ENCODE results near the gene PKD1. TPM values are rescaled to one million over a fixed set of nuclear protein-coding genes. Genes with fewer than 3 reads are reported as not detected.

Gene PKD1
- total and polyA plus RNA-seq, 2 of the 13 experiments (the other 11 are each of a cell fraction or from before 2014, with no cell fraction given): 22.1 to 23.0 TPM

GRCh38 chr16:2081201-2082084 is 54.3 kb downstream of the PKD1 start:
- Histone ChIP-seq H3K4me3 (replicated peaks in 1 of 3; ENCODE audit: insufficient read depth in 1 of 3, low read depth in 2 of 3, low read length in 3 of 3) (no peak overlapping the region), H3K36me3 (replicated peaks in 1 of 2; ENCODE audit: control insufficient read depth in 1 of 2, insufficient read depth in 2 of 2, low read length in 2 of 2) (peaks cover 12 to 17% of the 10 kb centered on the region in 2 experiments; a peak in 2 of 5 replicates), H3K27ac (ENCODE audit: extremely low read length, insufficient read depth, low read length) (no peak overlapping the region), H3K27me3 (ENCODE audit: control insufficient read depth in 1 of 2, insufficient read depth in 2 of 2, low read length in 2 of 2) (no peaks in the 10 kb centered on the region), H3K4me1 (ENCODE audit: insufficient read depth, low read length) (no peaks in the 10 kb centered on the region), H3K4me2 (ENCODE audit: low read depth, low read length) (no peak overlapping the region), H3K9me3 (ENCODE audit: low read length) (no peaks in the 10 kb centered on the region), H3K9ac (ENCODE audit: insufficient read depth, low read depth, low read length) (no peak overlapping the region), H4K20me1 (ENCODE audit: insufficient read depth, low read length) (no peaks in the 10 kb centered on the region), H3K79me2 (ENCODE audit: insufficient read depth, low read length) (no peaks in the 10 kb centered on the region), H2AFZ (ENCODE audit: low read length) (no peak overlapping the region)
- no peak for FAIRE-seq
- BruUV-seq (replicated peaks): no TSS peak
- DNase-seq (ENCODE audit: low spot score): no peak
- ChIA-PET POLR2A (no interaction called here), CTCF (ENCODE audit: low intra/inter-chr PET ratio, low total read pairs) (no interaction called here)
- WGBS (ENCODE audit: low lambda C conversion rate): 97% methylated on average over 13 of the region's 35 CpGs
- TF ChIP-seq AGO2 (optimal IDR thresholded peaks at IDR 0.05; ENCODE audit: low read depth, low read length): peak; percentile 8
- TF ChIP-seq, protein P1, sequence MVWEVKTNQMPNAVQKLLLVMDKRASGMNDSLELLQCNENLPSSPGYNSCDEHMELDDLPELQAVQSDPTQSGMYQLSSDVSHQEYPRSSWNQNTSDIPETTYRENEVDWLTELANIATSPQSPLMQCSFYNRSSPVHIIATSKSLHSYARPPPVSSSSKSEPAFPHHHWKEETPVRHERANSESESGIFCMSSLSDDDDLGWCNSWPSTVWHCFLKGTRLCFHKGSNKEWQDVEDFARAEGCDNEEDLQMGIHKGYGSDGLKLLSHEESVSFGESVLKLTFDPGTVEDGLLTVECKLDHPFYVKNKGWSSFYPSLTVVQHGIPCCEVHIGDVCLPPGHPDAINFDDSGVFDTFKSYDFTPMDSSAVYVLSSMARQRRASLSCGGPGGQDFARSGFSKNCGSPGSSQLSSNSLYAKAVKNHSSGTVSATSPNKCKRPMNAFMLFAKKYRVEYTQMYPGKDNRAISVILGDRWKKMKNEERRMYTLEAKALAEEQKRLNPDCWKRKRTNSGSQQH (CRISPR knock-in tag; IDR thresholded peaks at IDR 0.05; ENCODE audit: low read depth): no peak
- in situ Hi-C loops (cut with HindIII; ENCODE audit: extremely low pct_ligation_motif_present, low pct_unique_long_range_greater_than_20kb) (loop anchor here (10.0 kb wide), 1 partner anchor 63 kb away; the partner anchor contains the start of gene RAB26), intact Hi-C loops (cut with micrococcal nuclease; ENCODE audit: unreplicated experiment) (no loop called here)
- no peak for ATAC-seq

DNA sequence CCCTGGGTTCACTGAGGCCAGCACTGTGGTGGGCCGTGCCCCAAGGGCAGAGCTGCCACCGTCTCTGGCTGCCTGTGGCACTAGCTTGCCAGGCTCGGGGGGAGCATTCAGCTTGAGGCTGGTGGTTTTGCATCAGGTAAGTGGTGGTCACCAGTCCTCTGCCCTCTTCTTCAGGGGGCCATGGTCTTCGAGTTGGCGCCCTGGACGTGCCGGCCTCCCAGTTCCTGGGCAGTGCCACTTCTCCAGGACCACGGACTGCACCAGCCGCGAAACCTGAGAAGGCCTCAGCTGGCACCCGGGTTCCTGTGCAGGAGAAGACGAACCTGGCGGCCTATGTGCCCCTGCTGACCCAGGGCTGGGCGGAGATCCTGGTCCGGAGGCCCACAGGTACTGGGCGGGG is 55.7 kb downstream of the PKD1 start:
- intact Hi-C loops (cut with micrococcal nuclease; ENCODE audit: unreplicated experiment) (no loop called here), in situ Hi-C loops (cut with HindIII; ENCODE audit: extremely low pct_ligation_motif_present, low pct_unique_long_range_greater_than_20kb) (loop anchor here (10.0 kb wide), 1 partner anchor 65 kb away; the partner anchor contains the start of gene RAB26)
- no peak for ATAC-seq
- H3K36me3 ChIP-seq (replicated peaks in 1 of 2; ENCODE audit: control insufficient read depth in 1 of 2, insufficient read depth in 2 of 2, low read length in 2 of 2): peaks cover 13 to 16% of the 10 kb centered on the region in 2 experiments; a peak in 2 of 5 replicates
- no TSS peak for BruUV-seq (replicated peaks)
- ChIA-PET CTCF (ENCODE audit: low intra/inter-chr PET ratio, low total read pairs) (no interaction called here), POLR2A (no interaction called here)
- H3K9ac ChIP-seq (ENCODE audit: insufficient read depth, low read depth, low read length): no peak overlapping the region
- FAIRE-seq: no peak
- no CpG with 5 or more reads among the region's 16 CpGs for WGBS (ENCODE audit: low lambda C conversion rate)
- no peaks in the 10 kb centered on the region for H3K9me3 ChIP-seq (ENCODE audit: low read length)
- H3K4me2 ChIP-seq (ENCODE audit: low read depth, low read length): no peak overlapping the region
- H3K27ac ChIP-seq (ENCODE audit: extremely low read length, insufficient read depth, low read length): no peak overlapping the region
- H3K4me3 ChIP-seq (replicated peaks in 1 of 3; ENCODE audit: insufficient read depth in 1 of 3, low read depth in 2 of 3, low read length in 3 of 3): no peak overlapping the region
- no peaks in the 10 kb centered on the region for H3K4me1 ChIP-seq (ENCODE audit: insufficient read depth, low read length)
- H4K20me1 ChIP-seq (ENCODE audit: insufficient read depth, low read length): no peaks in the 10 kb centered on the region
- no peak overlapping the region for H2AFZ ChIP-seq (ENCODE audit: low read length)
- H3K79me2 ChIP-seq (ENCODE audit: insufficient read depth, low read length): no peaks in the 10 kb centered on the region
- no peak for DNase-seq (ENCODE audit: low spot score)
- no peaks in the 10 kb centered on the region for H3K27me3 ChIP-seq (ENCODE audit: control insufficient read depth in 1 of 2, insufficient read depth in 2 of 2, low read length in 2 of 2)
- TF ChIP-seq, protein P2, sequence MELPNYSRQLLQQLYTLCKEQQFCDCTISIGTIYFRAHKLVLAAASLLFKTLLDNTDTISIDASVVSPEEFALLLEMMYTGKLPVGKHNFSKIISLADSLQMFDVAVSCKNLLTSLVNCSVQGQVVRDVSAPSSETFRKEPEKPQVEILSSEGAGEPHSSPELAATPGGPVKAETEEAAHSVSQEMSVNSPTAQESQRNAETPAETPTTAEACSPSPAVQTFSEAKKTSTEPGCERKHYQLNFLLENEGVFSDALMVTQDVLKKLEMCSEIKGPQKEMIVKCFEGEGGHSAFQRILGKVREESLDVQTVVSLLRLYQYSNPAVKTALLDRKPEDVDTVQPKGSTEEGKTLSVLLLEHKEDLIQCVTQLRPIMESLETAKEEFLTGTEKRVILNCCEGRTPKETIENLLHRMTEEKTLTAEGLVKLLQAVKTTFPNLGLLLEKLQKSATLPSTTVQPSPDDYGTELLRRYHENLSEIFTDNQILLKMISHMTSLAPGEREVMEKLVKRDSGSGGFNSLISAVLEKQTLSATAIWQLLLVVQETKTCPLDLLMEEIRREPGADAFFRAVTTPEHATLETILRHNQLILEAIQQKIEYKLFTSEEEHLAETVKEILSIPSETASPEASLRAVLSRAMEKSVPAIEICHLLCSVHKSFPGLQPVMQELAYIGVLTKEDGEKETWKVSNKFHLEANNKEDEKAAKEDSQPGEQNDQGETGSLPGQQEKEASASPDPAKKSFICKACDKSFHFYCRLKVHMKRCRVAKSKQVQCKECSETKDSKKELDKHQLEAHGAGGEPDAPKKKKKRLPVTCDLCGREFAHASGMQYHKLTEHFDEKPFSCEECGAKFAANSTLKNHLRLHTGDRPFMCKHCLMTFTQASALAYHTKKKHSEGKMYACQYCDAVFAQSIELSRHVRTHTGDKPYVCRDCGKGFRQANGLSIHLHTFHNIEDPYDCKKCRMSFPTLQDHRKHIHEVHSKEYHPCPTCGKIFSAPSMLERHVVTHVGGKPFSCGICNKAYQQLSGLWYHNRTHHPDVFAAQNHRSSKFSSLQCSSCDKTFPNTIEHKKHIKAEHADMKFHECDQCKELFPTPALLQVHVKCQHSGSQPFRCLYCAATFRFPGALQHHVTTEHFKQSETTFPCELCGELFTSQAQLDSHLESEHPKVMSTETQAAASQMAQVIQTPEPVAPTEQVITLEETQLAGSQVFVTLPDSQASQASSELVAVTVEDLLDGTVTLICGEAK (IDR thresholded peaks at IDR 0.05): no peak
- TF ChIP-seq, protein P2 (CRISPR knock-in tag; IDR thresholded peaks at IDR 0.05): no peak
- no peak for TF ChIP-seq TEF (CRISPR knock-in tag; IDR thresholded peaks at IDR 0.05)
